ENCODE data around the gene TET3. TPM values are rescaled to one million over a fixed set of nuclear protein-coding genes. Genes with fewer than 3 reads are reported as not detected.

Gene TET3
- total and polyA plus RNA-seq, 2 experiments from 2014 or later: 3.6 to 19.9 TPM

DNA sequence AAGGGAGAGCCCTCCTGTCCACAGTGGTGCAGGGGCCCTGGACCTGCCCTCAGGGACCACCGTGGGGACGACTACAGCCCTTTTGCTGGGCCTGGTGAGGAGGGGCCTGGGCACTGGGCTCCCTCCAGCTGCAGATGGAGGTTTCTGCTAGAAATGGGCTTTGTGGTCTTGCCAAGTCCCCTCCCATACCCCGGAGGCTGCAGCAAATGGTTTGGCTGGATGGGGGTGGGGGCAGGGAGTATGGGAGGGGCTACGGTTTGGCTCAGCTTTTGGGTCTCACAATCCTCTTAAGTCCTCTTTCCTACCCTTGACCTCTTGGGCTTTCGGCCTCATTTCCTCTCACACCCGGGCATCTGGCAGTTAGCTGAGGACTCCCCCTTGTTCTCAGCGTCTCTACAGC lies 21.7 kb downstream of the TET3 start:
- 0 out of 2 replicates have a peak overlapping the region, but pooled peaks have one; percentile 18 for H3K27ac Mint-ChIP-seq
- Histone ChIP-seq H3K27me3 (ENCODE audit: insufficient read depth) (no peaks in the 10 kb centered on the region), H3F3A (replicated peaks; ENCODE audit: low read depth) (no peaks in the 10 kb centered on the region), H4K20me1 (replicated peaks; ENCODE audit: insufficient read depth) (peaks cover 33% of the 10 kb centered on the region), H3K36me3 (ENCODE audit: insufficient read depth) (no peaks in the 10 kb centered on the region; the same call in 1 of the 2 replicates), H3K4me3 (no peak overlapping the region), H2AFZ (no peak overlapping the region), H3K4me1 (ENCODE audit: insufficient read depth) (peaks cover 51% of the 10 kb centered on the region), H3K9me2 (ENCODE audit: insufficient read depth) (peaks cover 4% of the 10 kb centered on the region; the same call in 1 of the 2 replicates), H3K79me2 (replicated peaks; ENCODE audit: insufficient read depth) (peaks cover 76% of the 10 kb centered on the region), H3K4me2 (peak overlapping the region; percentile 2; the same call in 1 of the 2 replicates), H3K27ac (ENCODE audit: low read depth) (0 out of 2 replicates have a peak overlapping the region, but pooled peaks have one; percentile 14)
- DNase-seq (ENCODE audit: low spot score) (peak; percentile 67), ATAC-seq (peak; percentile 6)
- peaks cover 74% of the 10 kb centered on the region for H3K4me1 Mint-ChIP-seq
- peaks cover 13% of the 10 kb centered on the region for H3K36me3 Mint-ChIP-seq (ENCODE audit: low read depth)
- H3K9me3 Mint-ChIP-seq: no peaks in the 10 kb centered on the region
- H3K4me3 Mint-ChIP-seq: peak overlapping the region; percentile 27; the same call in 1 of the 3 replicates
- H3K27me3 Mint-ChIP-seq (ENCODE audit: insufficient read depth, low read depth, poor library complexity): peaks cover 19% of the 10 kb centered on the region
- no peak for TF ChIP-seq CREB1 (CRISPR knock-in tag; IDR thresholded peaks at IDR 0.05; ENCODE audit: low read depth)
- TF ChIP-seq EZH2phosphoT487 (IDR thresholded peaks at IDR 0.05; ENCODE audit: unreplicated experiment): no peak
- no peak for TF ChIP-seq ETS1 (IDR thresholded peaks at IDR 0.05)

DNA sequence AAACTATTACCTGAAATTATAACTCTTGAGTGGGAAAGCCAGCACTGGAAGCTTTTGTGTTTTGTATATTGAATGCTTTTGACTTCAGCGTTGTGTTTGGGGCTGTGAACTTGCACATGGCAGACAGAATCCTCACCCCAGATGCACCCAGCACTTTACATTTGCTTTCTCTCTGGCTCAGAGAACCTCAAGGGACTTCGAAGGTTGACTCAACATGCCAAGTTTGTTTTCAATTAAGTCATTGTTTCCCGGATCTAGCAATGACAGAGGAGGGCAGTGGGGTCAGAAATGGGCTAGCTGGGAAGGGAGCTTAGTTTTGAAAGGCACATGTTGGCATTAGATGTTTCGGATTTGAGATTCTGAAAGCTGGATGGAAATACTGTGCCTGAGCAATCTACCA lies 22.4 kb downstream of the TET3 start:
- no peaks in the 10 kb centered on the region for H3K27me3 ChIP-seq (ENCODE audit: insufficient read depth)
- peaks cover 30% of the 10 kb centered on the region for H4K20me1 ChIP-seq (replicated peaks; ENCODE audit: insufficient read depth)

More for the DNA sequence above, 22.4 kb downstream of the TET3 start:
- Histone ChIP-seq H2AFZ (no peak overlapping the region), H3F3A (replicated peaks; ENCODE audit: low read depth) (no peaks in the 10 kb centered on the region), H3K27ac (ENCODE audit: low read depth) (no peak overlapping the region), H3K79me2 (replicated peaks; ENCODE audit: insufficient read depth) (peaks cover 81% of the 10 kb centered on the region), H3K4me1 (ENCODE audit: insufficient read depth) (peaks cover 45% of the 10 kb centered on the region), H3K4me2 (no peak overlapping the region), H3K9me2 (ENCODE audit: insufficient read depth) (peaks cover 4% of the 10 kb centered on the region; the same call in 1 of the 2 replicates), H3K4me3 (no peak overlapping the region), H3K36me3 (ENCODE audit: insufficient read depth) (no peaks in the 10 kb centered on the region; the same call in 1 of the 2 replicates)
- Mint-ChIP-seq H3K9me3 (no peaks in the 10 kb centered on the region), H3K36me3 (ENCODE audit: low read depth) (peaks cover 13% of the 10 kb centered on the region), H3K27ac (no peak overlapping the region), H3K27me3 (ENCODE audit: insufficient read depth, low read depth, poor library complexity) (peaks cover 13% of the 10 kb centered on the region), H3K4me3 (no peak overlapping the region; the same call in 2 of the 3 replicates), H3K4me1 (peaks cover 68% of the 10 kb centered on the region)
- DNase-seq (ENCODE audit: low spot score) (no peak), ATAC-seq (no peak)
- TF ChIP-seq CTCF (conservative IDR thresholded peaks at IDR 0.05; ENCODE audit: low read depth in 2 of 2) (no peak), EZH2phosphoT487 (IDR thresholded peaks at IDR 0.05; ENCODE audit: unreplicated experiment) (no peak), ETS1 (IDR thresholded peaks at IDR 0.05) (no peak), POLR2AphosphoS5 (IDR thresholded peaks at IDR 0.05; ENCODE audit: low read depth) (no peak), ZNF462 (CRISPR knock-in tag; IDR thresholded peaks at IDR 0.05) (no peak)
